Natural killer cell (primary cell): Measurements from ENCODE around the gene ISG15. TPM values are rescaled to one million over a fixed set of nuclear protein-coding genes. Genes with fewer than 3 reads are reported as not detected.

ENCODE experiments used
- ATAC-seq, 3 donors: fragments of 150-1000 bp in 2 of 3; fragments of 200-7000 bp in 1 of 3; cut with Tn5 transposase; 1 replicate in 1 of 3; 2 replicates in 2 of 3; pipeline ENCODE4 v1.10.0; 2021; ENCODE audit warnings: mild to moderate bottlenecking in 2 of 3, moderate library complexity in 2 of 3
- DNase-seq, 2 donors: peaks; one replicate each; pipeline versions ENCODE4 v3.0.0 to v3.0.0-alpha.2; 2013 to 2021; ENCODE audit warnings: mixed read lengths in 1 of 2
- H3K27ac ChIP-seq: one replicate; pipeline ENCODE4 v1.5.1; 2013; ENCODE audit warnings: mild to moderate bottlenecking, low read length
- H3K27me3 ChIP-seq: one replicate; pipeline ENCODE4 v1.6.1; 2013; ENCODE audit warnings: low read length; ENCODE audit not compliant: control insufficient read depth, insufficient read depth
- H3K36me3 ChIP-seq: one replicate; pipeline ENCODE4 v1.6.1; 2013; ENCODE audit warnings: low read length; ENCODE audit not compliant: control insufficient read depth, insufficient read depth
- H3K4me1 ChIP-seq: one replicate; pipeline ENCODE4 v1.6.1; 2013; ENCODE audit warnings: low read length; ENCODE audit not compliant: control insufficient read depth, insufficient read depth
- H3K4me3 ChIP-seq: one replicate; pipeline ENCODE4 v1.5.1; 2013; ENCODE audit warnings: low read length
- H3K9me3 ChIP-seq: one replicate; pipeline ENCODE4 v1.6.1; 2013; ENCODE audit warnings: low read length; ENCODE audit not compliant: control insufficient read depth, insufficient read depth
- H3K27ac Mint-ChIP-seq, 2 donors: one replicate each; pipeline ENCODE4 v1.8.0; 2022; ENCODE audit warnings: mild to moderate bottlenecking in 2 of 2, mixed read lengths in 2 of 2, moderate library complexity in 1 of 2
- H3K27me3 Mint-ChIP-seq, 2 donors: one replicate each; pipeline ENCODE4 v1.8.0; 2022; ENCODE audit warnings: low read depth in 2 of 2, mixed read lengths in 2 of 2
- H3K36me3 Mint-ChIP-seq: one replicate; pipeline ENCODE4 v1.8.0; 2022; ENCODE audit warnings: mixed read lengths
- H3K4me1 Mint-ChIP-seq, 2 donors: one replicate each; pipeline ENCODE4 v1.8.0; 2022; ENCODE audit warnings: mixed read lengths in 2 of 2
- H3K4me3 Mint-ChIP-seq: one replicate; pipeline ENCODE4 v1.8.0; 2022; ENCODE audit warnings: mild to moderate bottlenecking, moderate library complexity, mixed read lengths
- H3K9me3 Mint-ChIP-seq, 2 donors: one replicate each; pipeline ENCODE4 v1.8.0; 2022; ENCODE audit warnings: mixed read lengths in 2 of 2
- CTCF ChIP-seq: fragments of 200-600 bp; IDR thresholded peaks from one replicate; pipeline ENCODE4 v1.8.0; 2022; ENCODE audit warnings: antibody characterized with exemption
- WGBS: methylation state at CpG from one replicate; pipeline ENCODE4 v1.1.7; 2013; ENCODE audit warnings: missing lambda C conversion rate; ENCODE audit not compliant: insufficient coverage; 5-methylcytosine and 5-hydroxymethylcytosine counted together
- intact Hi-C: fragments of 100-400 bp; cut with micrococcal nuclease; formaldehyde crosslinking; loops from one replicate; pipeline ENCODE4 v1.14.2; 2022
- total RNA-seq, 4 donors: library from RNA; stranded (reverse); fragments of 120-200 nt in 1 of 4; gene quantifications; one replicate each; pipeline versions ENCODE4 v1.2.3 to v1.2.4, GENCODE V29; 2013 to 2022

The ISG15 gene
- total RNA-seq, 3 donors from 2014 or later (not counting 1 experiment from before 2014, with no cell fraction given), result 17.0 to 56.9 (median 50.2) TPM

DNA sequence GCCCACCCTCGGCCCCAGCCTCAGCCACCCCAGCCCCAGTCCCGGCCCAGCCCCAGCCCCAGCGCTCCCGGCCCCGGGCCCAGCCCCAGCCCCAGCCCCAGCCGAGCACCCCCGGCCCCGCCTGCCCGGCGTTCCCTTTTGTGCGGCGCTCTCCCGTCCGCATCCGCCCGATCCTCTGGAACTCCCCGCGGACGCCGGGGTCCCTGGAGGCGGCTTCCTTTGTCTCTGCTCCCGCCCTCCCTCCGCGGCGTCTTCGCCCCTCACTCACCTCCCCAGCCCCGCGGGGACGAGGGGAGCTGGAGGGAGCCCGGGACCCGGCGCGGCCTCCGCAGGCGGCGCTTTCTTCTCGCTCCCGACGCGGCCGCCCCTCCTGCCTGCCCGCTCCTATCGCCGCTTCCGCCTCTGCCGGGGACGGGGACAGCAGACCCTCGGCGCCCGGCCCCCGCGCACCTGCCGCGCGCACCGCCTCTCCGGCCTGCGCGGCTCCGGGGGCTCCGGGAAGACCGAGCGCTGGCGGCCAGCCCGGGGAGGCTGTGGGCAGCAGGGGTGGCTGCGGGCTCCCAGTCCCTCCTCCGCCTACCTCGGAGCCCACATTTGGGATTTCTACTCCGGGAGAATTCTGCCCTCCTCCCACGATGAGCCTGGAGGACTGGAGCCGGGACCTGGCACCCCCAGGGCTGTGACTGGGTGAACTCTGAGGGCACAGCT is 20.6 kb downstream of the ISG15 start:
- H3K27me3 Mint-ChIP-seq, result peaks cover 20 to 32% of the 10 kb centered on the region in 2 donors
- Histone ChIP-seq H3K4me3 (no peak overlapping the region), H3K4me1 (peaks cover 25% of the 10 kb centered on the region), H3K27me3 (peaks cover 28% of the 10 kb centered on the region), H3K36me3 (no peaks in the 10 kb centered on the region), H3K9me3 (no peaks in the 10 kb centered on the region), H3K27ac (no peak overlapping the region)
- WGBS, result under 1% methylated on average over 70 of the region's 71 CpGs
- no peaks in the 10 kb centered on the region for H3K9me3 Mint-ChIP-seq
- DNase-seq (peak in 1 of 2 donors; percentile 48), ATAC-seq (no peak)
- peaks cover 0 to 20% of the 10 kb centered on the region in 2 donors for H3K4me1 Mint-ChIP-seq
- H3K27ac Mint-ChIP-seq, result peak overlapping the region in 1 of 2 donors; percentile 44
- no peak for TF ChIP-seq CTCF
- peak overlapping the region; percentile 55 for H3K4me3 Mint-ChIP-seq
- H3K36me3 Mint-ChIP-seq, result no peaks in the 10 kb centered on the region
- intact Hi-C loops, result no loop called here

DNA sequence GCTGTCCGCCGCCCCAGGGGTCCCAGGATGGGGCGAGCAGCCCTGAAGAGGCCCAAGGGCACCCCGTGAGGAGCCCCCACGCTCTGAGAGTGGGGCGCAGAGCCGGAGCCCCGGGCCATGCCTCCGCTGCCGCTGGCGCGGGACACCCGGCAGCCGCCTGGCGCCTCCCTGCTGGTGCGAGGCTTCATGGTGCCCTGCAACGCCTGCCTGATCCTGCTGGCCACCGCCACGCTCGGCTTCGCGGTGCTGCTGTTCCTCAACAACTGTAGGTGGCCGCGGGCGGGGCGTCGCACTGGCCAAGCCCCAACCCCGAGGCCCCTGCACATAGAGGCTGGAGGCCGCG is 21.1 kb downstream of the ISG15 start:
- Histone ChIP-seq H3K9me3 (no peaks in the 10 kb centered on the region), H3K27me3 (peaks cover 30% of the 10 kb centered on the region), H3K4me3 (no peak overlapping the region), H3K4me1 (peaks cover 30% of the 10 kb centered on the region), H3K36me3 (no peaks in the 10 kb centered on the region), H3K27ac (no peak overlapping the region)
- no peak for ATAC-seq
- H3K27ac Mint-ChIP-seq, result peak overlapping the region in 1 of 2 donors; percentile 44
- 37% methylated on average over 30 of the region's 30 CpGs for WGBS
- no peaks in the 10 kb centered on the region for H3K36me3 Mint-ChIP-seq
- H3K27me3 Mint-ChIP-seq, result peaks cover 20 to 34% of the 10 kb centered on the region in 2 donors
- peak overlapping the region; percentile 83 for H3K4me3 Mint-ChIP-seq
- intact Hi-C loops, result no loop called here
- DNase-seq, result no peak
- peaks cover 0 to 25% of the 10 kb centered on the region in 2 donors for H3K4me1 Mint-ChIP-seq
- no peaks in the 10 kb centered on the region for H3K9me3 Mint-ChIP-seq
- TF ChIP-seq CTCF, result no peak

- no peaks in the 10 kb centered on the region for H3K9me3 Mint-ChIP-seq
- Histone ChIP-seq H3K27ac (no peak overlapping the region), H3K27me3 (peaks cover 30% of the 10 kb centered on the region), H3K4me1 (peaks cover 40% of the 10 kb centered on the region), H3K9me3 (no peaks in the 10 kb centered on the region), H3K4me3 (no peak overlapping the region), H3K36me3 (no peaks in the 10 kb centered on the region)
- H3K27me3 Mint-ChIP-seq, result peaks cover 20 to 34% of the 10 kb centered on the region in 2 donors
- H3K4me1 Mint-ChIP-seq, result peaks cover 0 to 33% of the 10 kb centered on the region in 2 donors
- peak overlapping the region in 1 of 2 donors; percentile 58 for H3K27ac Mint-ChIP-seq
- no peak for ATAC-seq
- intact Hi-C loops, result no loop called here
- TF ChIP-seq CTCF, result no peak
- 85% methylated on average over 19 of the region's 19 CpGs for whole genome bisulfite sequencing
- H3K4me3 Mint-ChIP-seq, result no peak overlapping the region
- no peak for DNase-seq
- H3K36me3 Mint-ChIP-seq, result no peaks in the 10 kb centered on the region
Observed at GRCh38 chr1:1035291-1035943, 22.1 kb downstream of the ISG15 start.
